Stimulated activated CD8-positive, alpha-beta memory T cell treated with anti-CD3 and anti-CD28 coated beads, Interleukin-12 subunit alpha, Interleukin-12 subunit beta, amount 100 ng/mL, for 4 hours (primary cell): ENCODE data around the gene CAD.

ENCODE experiments used
- DNase-seq: peaks from one replicate; pipeline ENCODE4 v3.0.0-alpha.2; 2020; ENCODE audit warnings: low read depth

Gene CAD

DNA sequence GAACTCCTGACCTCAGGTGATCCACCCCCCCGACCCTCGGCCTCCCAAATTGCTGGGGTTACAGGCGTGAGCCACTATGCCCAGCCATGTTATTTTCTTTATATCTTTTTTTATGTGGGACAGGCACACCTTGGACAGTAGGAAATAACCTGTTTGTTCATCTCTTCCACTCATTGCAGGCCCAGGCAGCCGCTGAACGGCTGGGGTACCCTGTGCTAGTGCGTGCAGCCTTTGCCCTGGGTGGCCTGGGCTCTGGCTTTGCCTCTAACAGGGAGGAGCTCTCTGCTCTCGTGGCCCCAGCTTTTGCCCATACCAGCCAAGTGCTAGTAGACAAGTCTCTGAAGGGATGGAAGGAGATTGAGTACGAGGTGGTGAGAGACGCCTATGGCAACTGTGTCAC, 8.4 kb downstream of the CAD start:
- DNase-seq, result no peak

- DNase-seq, result no peak
These were observed 10.3 kb downstream of the CAD start for GRCh38 chr2:27227501-27227900.

- no peak for DNase-seq
These were observed 14.8 kb downstream of the CAD start for GRCh38 chr2:27231921-27232320.

DNA sequence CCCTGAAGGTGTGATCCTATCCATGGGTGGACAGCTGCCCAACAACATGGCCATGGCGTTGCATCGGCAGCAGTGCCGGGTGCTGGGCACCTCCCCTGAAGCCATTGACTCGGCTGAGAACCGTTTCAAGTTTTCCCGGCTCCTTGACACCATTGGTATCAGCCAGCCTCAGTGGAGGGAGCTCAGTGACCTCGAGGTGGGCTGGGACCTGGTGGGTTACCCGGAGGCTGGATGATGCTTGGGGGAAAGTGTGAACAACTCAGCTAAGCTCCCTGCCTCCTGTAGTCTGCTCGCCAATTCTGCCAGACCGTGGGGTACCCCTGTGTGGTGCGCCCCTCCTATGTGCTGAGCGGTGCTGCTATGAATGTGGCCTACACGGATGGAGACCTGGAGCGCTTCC, 16.2 kb downstream of the CAD start:
- DNase-seq, result no peak

DNA sequence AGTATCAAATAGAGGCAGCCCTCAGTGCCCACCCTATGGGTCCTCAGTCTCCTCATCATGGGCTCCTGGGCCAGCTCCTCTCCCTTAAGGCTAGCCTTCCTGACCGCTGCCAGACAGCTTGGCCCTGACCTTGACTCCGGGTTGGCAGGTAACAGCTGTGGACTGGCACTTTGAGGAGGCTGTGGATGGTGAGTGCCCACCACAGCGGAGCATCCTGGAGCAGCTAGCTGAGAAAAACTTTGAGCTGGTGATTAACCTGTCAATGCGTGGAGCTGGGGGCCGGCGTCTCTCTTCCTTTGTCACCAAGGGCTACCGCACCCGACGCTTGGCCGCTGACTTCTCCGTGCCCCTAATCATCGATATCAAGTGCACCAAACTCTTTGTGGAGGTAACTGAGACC, 19.0 kb downstream of the CAD start:
- no peak for DNase-seq

- no peak for DNase-seq
These were observed 19.5 kb downstream of the CAD start for GRCh38 chr2:27236626-27237025.

GRCh38 chr2:27237341-27237945, 20.3 kb downstream of the CAD start:
- no peak for DNase-seq

GRCh38 chr2:27238976-27239375, 21.8 kb downstream of the CAD start:
- no peak for DNase-seq

GRCh38 chr2:27240406-27240805, 23.2 kb downstream of the CAD start:
- DNase-seq, result no peak

GRCh38 chr2:27241761-27242613, 24.8 kb downstream of the CAD start:
- no peak for DNase-seq

DNA sequence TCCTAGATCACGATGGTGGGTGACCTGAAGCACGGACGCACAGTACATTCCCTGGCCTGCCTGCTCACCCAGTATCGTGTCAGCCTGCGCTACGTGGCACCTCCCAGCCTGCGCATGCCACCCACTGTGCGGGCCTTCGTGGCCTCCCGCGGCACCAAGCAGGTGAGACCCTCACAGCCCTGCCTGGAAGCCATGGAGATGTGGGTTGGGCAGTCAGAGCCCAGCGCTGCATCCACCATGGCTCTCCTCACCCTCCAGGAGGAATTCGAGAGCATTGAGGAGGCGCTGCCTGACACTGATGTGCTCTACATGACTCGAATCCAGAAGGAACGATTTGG, 25.4 kb downstream of the CAD start:
- DNase-seq, result no peak

- DNase-seq, result no peak
These were observed 26.4 kb downstream of the CAD start for GRCh38 chr2:27243391-27244130.

GRCh38 chr2:27245116-27245515, 27.9 kb downstream of the CAD start:
- DNase-seq, result no peak

GRCh38 chr2:27245626-27246025, 28.5 kb downstream of the CAD start:
- DNase-seq, result no peak

DNA sequence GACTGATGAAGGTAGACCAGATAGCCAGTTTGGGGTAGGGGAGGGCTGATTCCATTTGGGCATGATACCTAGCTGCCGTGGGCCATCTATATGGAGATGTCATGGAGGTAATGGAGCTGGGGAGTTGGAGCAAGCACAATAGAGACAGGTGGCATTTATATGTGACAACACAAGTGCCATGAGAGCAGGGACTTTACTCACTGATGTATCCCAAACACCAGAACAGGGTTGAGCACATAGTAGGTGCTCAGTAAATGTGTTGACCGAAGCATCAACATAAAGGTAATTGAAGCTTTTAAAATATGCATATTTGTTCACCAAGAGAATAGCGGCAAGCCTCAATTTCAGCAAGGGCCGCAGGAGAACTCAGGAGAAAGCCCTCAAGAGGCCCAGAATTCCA, 30.7 kb downstream of the CAD start:
- no peak for DNase-seq

DNA sequence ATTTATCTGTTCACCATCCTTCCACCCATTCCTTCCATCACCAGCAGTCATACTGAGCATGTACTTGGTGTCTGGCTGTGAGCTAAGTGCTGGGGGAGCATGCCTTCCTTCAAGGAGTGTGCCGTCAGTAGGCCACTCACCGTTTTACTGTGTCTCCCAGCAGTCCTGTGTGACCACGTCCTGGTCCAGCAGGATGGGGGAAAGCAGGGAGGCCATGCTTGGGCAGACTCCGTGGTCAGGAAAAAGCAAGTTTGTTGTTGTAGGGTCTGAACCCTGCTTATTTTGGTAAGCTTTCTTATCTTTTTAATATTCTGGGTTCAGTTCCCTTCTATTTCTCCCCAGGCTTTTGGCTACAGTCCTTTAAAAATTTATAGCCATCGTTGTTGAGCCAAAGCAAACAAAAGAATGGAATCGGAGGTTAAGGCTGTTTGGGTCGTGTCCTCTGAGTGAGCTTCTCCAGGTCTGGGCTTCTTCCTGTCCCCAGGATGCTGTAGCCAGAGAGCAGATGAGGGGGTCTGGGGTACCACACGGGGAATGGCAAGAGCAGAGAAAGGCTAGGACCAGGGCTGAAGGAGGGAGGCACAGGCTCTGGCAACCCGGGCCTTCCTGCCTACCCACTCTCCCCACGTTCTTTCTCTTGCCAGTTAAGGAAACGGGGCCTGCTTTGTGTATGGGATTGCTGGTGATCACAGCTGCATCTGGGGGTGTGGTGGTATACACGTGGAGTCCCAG, 32.2 kb downstream of the CAD start:
- DNase-seq, result no peak

GRCh38 chr2:27249891-27250651, 32.9 kb downstream of the CAD start:
- no peak for DNase-seq

DNA sequence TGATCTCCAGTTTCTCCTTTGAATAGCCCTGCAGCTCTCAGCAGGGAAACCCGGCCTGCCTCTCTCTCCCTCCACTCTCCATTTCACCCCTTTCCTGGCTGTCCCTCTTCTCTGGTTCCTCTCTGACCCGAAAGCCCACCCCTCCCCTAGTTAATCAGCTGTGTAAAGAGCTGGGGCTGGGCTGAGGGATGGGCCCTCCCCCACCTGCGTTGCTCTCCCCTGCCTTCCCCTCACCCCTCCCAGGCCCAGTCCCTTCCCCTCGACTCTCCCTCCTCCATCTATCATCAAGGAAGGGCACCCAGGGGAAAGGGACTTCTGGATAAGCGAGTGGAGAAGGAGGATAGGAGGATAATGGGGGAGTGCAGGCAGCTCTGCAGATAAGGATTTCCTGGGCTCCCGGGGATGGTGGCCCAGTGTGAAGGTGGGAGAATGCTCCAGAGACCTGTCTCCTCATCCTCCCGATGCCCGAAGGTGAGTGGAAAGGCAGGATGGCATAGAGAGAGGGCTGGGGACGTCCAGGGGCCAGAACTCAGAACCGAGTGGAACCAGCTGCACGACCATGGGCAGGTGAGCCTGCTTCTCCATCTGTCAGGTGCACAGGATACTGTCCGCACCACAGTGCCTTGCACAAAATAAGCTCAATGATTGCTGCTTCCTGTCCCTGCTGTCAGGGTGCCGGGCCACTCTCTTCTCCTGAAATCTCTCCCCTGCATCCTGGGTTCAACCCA, 33.6 kb downstream of the CAD start:
- DNase-seq, result no peak

- no peak for DNase-seq
These were observed 34.6 kb downstream of the CAD start for GRCh38 chr2:27251766-27252165.

DNA sequence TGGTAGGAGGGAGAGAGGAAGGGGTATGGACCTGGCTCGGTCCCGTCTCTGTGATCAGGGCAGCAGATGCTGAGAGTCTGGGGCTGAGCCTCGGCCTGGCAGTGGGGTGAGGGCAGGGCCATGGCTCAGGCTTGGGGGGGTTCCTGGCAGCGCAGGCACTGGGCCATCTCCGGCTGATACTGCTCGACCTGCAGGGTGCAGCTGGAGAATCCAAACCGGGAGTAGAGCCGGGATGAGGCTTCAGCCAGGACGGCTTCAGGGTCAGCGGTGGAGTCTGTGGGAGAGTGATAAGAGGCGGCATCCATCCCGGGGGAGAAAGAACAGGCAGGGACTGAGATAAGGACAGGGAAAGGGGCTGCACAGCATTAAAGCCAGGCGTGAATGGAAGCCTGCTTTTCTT, 38.0 kb downstream of the CAD start:
- DNase-seq, result no peak

DNA sequence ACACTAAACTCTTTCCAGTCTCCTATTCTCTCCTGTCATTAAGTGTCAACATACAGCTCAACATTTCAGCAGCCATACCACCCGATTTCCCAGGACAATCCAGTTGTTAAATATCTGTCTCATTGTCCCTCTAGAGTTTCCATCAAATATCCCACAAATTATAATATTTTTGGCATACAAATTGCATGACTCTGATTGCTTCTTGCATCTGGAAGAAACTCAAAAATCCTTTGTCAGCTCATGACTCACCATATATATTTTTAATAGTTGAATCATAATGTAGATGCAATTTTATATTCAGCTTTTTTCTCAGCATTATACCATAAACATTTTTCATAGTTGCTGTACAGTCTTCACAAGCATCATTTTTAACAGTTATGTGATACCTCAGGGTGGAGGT, 38.5 kb downstream of the CAD start:
- DNase-seq, result no peak
